SK-N-SH (cell line): ENCODE measurements around the gene SRSF12.

Experiments used
- CTCF ChIP-seq: fragments of 200-600 bp; sonication (generic); IDR thresholded peaks from 2 replicates; pipeline ENCODE4 v1.6.1; 2017; ENCODE audit warnings: antibody characterized with exemption, mild to moderate bottlenecking, moderate library complexity
- NFIC ChIP-seq: IDR thresholded peaks from 2 replicates; pipeline ENCODE4 v1.4.0; 2012; ENCODE audit warnings: borderline replicate concordance
- POLR2AphosphoS5 ChIP-seq: IDR thresholded peaks from 2 replicates; pipeline ENCODE4 v1.6.1; 2012; ENCODE audit warnings: low read depth, low read length
- RAD21 ChIP-seq: IDR thresholded peaks from 2 replicates; pipeline ENCODE4 v1.6.1; 2012; ENCODE audit warnings: mild to moderate bottlenecking, low read length
- REST ChIP-seq: IDR thresholded peaks from 2 replicates; pipeline ENCODE4 v1.6.1; 2012; ENCODE audit warnings: mild to moderate bottlenecking, low read depth, low read length, moderate library complexity
- TEAD4 ChIP-seq: IDR thresholded peaks from 2 replicates; pipeline ENCODE4 v1.4.0; 2012; ENCODE audit warnings: mild to moderate bottlenecking, borderline replicate concordance; ENCODE audit not compliant: insufficient read depth
- USF2 ChIP-seq: fragments of 150-350 bp; IDR thresholded peaks from 2 replicates; pipeline ENCODE4 v1.6.1; 2017; ENCODE audit warnings: antibody characterized with exemption, low read length, low read depth, borderline replicate concordance

GRCh38 chr6:89134723-89135122 is 16.9 kb upstream of the SRSF12 start:
- no peak for TF ChIP-seq USF2
- no peak for TF ChIP-seq NFIC
- no peak for TF ChIP-seq CTCF
- no peak for TF ChIP-seq RAD21
- TF ChIP-seq TEAD4, result no peak
- TF ChIP-seq POLR2AphosphoS5, result no peak
- no peak for TF ChIP-seq REST
